Mucosa of gallbladder (tissue), 1 donor: ENCODE measurements around the gene JCAD. TPM values are rescaled to one million over a fixed set of nuclear protein-coding genes. Genes with fewer than 3 reads are reported as not detected.
"Not testable (repeated sequence)": the region's sequence is repeated elsewhere in the genome, so short reads cannot be mapped to it uniquely, and the experiment has no call there.

Experiments
- DNase-seq: peaks from one replicate; pipeline ENCODE4 v3.0.0-alpha.2; 2020; ENCODE audit warnings: low spot score
- total RNA-seq: library from RNA; stranded (reverse); gene quantifications from one replicate; pipeline ENCODE4 v1.2.1, GENCODE V29; 2021
- donor health status: DM: no; HTN: no; CAD: no.

The JCAD gene
- 25.8 TPM for total RNA-seq

DNA sequence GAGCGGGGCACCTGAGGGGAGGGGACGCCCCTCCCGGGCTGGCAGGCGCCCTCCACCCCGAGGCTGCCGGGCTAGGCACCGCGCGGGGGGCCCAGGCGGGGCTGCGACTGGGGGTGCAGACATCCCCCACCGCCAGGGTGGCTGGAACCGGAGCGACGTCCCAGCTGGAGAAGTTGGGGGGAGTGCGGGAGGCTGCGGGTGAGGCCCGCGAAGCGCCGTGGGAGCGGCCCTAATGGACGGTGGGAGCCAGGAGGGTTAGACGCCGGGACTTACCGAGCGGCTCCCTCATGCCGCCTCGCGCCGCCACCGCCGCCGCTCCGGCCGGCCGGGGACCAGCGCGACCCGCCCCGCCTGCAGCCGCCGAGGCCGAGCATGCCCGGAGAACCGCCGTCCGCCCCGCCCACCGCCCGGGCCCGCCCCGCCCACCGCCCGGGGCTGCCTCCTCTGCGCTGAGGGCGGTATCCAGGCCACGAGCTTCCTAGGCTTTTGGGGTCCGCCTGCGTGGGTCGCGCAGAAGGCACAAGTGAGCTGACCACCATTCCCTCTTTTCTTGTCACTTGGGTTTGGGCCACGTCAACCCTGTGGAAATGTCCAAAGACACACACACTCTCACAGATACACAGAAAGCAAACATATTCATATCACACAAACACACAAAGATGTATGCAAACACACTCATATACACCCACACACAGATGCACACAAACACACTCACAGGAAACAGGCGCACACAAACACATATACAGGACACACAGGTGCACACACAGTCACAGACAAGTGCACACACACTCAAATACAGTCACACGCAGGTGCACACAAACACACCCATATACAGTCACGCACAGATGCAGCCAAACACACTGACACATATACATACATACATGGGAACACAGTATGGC, at the start of gene JCAD:
TSS of gene JCAD (minus strand) at position 378 of the 899 bp plus-strand sequence. CDS start 11,774 bp downstream, outside the sequence.
- peak; percentile 71 for DNase-seq

DNA sequence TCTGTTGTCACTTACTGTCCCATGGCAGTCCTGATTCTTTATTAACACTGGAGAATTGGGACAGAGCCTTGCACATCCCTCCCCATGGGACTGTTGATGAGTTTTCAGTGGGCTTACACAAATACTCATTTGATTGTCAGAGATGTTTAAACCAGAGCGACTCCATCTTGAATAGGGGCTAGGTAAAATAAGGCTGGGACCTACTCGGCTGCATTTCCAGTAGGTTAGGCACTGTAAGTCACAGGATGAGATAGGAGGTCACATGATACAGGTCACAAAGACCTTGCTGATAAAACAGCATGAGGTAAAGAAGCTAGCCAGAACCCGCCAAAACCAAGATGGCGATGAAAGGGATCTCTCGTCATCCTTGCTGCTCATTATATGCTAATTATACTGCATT, 47.6 kb upstream of the JCAD start:
- no peak for DNase-seq

DNA sequence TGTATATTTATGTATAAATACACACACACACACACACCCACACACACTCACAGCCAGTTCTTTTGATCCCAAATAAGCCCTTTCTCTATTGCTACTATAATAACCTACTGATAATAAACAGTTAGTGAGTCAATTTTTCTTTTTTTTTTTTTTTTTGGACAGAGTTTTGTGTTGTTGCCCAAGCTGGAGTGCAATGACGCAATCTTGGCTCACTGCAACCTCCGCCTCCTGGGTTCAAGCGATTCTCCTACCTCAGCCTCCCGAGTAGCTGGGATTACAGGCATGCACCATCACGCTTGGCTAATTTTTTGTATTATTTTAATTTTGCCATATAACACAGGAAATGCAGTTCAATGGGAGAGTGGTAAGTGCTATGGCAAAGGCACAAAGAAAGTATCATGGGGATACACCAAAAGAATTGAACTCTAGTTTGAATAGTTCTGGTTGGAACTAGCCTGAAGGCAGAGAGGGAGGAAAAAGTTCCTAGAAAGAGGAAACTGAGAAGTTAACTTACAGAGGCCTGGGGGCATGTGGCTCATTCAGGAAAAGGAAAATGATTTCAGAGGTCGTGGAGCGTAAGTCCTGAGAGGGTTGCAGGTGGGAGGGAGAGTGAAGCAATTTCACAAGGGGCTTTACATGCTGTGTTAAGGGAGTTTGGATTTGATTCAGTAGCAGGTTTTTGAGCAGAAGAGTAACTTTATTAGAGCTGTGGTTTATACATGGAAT, 44.4 kb upstream of the JCAD start:
- no peak for DNase-seq

- not testable (repeated sequence) for DNase-seq
Measured at GRCh38 chr10:30099706-30100105, 40.3 kb upstream of the JCAD start.

DNA sequence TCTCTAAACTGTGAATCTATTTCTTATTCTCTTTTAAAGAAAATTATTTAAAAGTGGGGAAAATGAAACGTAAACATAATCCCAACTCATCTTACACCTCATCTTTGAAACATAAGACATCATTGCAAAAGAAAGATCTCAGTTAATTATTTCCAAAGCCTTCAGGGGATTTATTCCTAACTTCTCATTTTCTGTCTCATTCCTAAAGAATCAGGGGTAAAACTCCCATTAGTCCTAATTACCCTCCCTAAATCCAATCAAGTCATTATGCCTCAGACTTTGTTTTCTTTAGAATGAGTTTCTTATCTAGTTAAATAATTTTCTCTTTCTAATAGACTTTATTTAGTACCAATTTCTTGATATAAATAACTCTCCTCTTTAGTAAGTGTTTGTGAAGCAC, 39.7 kb upstream of the JCAD start:
- DNase-seq: no peak

DNA sequence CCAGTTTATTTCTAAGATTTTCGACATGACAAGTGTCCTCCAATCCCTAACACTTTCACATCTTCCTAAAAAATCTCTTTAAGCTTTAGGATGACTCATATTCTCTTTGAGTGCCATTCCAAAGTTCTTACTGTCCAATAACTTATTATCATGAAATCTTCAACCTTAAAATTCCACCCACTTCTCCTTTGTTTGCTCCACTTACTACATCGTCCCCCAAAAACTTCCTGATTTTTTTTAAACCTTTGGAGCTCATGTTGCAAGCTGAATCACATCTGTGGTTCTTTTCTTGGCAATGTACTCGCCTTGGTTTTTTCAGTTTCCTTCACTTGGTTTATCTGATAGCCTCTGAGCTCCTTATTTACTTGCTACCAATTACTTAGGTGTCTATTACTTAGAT, 39.2 kb upstream of the JCAD start:
- DNase-seq: no peak

- no peak for DNase-seq
Measured at GRCh38 chr10:30096564-30096963, 37.2 kb upstream of the JCAD start.

GRCh38 chr10:30095631-30096422, 36.4 kb upstream of the JCAD start:
- DNase-seq: no peak

- DNase-seq: no peak
Measured at GRCh38 chr10:30094601-30095000, 35.2 kb upstream of the JCAD start.

DNA sequence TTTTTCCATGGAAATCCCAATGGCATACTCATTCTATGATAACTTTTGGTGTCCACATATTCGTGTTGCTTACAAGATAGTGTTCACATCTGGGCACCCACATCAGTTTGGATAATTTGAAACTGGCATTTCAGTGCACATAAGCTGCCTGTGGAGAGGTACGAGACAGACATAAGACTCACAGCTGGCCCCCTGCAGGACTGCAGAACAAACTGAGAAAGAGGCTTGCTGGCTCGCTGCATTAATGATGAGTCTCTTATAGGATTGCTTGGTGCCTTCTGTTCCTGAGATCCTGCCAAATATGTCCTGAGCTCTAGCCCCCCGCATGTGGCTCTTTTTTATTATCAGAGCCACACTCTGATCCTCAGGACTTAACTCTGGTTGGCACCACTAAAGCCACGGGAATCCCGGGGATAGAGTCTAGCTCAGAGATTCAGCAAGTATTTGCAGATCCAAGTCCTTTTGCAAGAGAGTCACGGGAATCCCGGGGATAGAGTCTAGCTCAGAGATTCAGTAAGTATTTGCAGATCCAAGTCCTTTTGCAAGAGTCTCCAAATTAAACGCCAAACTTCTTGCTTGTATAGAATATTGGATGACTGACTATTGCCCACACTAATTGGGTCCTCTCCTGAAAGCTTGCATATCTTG, 34.0 kb upstream of the JCAD start:
- DNase-seq: no peak

DNA sequence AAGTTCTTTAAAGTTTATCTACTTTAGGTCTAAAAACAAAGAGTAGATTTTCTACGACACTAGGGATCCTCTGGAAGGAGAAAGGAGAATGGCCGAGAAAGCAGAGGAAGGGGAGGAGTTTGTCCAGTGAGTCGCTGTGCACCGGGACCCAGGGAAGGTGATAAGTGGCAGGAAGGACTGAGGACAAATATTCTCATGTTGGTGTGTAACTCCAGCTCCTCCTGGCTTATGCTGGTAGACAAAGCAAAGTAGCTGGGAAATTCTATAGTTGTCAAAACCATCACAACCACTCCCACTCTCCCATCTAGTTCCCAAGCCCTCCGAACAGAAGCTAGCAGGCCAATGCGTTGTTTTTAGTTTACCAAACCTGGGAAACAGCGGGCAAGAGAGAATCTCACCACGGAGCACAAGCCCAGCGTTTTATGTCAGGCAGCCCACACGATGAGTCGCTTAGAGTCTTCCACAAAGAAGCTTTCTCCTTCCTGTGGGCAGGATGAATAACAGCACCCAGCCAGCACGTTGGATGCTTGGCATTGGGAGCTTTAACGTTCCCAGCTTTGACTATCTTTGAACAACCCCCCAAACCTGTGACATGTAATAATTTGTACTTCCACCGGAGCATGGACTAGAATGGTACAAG, 32.9 kb upstream of the JCAD start:
- DNase-seq: no peak

DNA sequence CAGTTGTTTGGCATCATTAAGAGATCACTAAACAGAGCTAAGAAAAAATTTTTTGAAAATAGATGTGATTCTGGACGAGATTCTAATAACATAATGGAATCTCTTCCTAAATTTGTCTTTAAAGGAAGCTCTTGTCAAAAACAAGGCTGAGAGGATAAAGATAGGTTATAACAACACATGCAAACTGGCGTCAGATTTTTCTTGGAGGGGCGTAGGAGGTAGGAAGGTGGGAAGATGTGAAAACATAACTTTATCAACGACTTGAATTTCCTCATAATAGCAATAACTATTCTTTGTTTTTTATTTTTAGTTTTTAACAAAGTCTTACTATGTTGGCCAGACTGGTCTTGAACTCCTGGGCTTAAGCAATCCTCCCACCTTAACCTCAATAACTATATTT, 31.8 kb upstream of the JCAD start:
- no peak for DNase-seq

- no peak for DNase-seq
Measured at GRCh38 chr10:30088178-30088577, 28.8 kb upstream of the JCAD start.

DNA sequence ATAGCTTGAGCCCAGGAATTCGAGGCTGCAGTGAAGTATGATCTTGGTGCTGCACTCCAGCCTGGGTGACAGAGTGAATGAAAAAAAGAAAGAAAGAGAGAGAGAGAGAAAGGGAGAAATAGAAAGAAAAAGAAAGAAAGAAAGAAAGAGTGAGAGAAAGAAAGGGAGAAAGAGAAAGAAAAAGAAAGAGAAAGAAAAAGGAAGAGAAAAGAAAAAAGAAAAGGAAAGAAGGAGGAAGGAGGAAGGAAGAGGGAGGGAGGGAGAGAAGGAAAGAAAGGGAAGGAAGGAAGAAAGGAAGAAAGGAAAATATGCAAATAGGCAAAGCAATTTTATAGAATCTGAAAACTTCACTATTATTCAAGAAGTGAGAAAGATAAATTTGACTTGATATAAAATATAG, 24.5 kb upstream of the JCAD start:
- DNase-seq: no peak

DNA sequence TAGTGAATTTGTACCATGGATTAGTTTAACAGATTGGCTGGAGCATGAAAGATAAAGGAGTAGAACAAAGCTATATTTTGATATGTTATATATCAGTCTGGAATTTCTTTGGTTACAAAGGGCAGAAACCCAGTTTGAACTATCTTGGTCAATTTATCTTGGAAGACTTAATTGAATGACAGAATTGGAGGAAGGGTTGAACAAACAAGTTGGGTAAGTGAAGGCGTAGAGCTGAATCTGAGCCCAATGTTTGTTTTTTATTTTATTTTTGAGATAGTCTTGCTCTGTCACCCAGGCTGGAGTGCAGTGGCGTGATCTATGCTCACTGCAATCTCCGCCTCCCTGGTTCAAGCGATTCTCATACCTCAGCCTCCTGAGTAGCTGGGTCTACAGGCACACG, 21.8 kb upstream of the JCAD start:
- no peak for DNase-seq

DNA sequence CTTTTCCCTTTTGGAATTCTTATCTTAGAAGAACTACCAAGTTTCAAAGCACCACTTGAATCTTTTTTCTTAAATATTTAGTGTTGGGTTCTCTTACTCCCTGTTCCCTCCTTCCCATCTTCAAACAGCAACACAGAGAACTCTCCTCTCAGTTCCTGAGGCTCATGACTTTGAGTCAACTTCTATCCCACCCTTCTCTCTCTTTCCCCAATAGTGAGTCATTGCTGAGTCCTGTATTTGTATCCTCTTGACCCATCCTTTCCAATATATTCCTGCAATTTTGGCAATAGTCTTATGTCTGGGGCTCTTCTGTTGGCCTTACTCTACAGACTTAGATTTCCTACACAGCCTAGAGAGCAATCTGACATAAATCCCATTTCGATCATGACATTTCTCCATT, 20.8 kb upstream of the JCAD start:
- no peak for DNase-seq

DNA sequence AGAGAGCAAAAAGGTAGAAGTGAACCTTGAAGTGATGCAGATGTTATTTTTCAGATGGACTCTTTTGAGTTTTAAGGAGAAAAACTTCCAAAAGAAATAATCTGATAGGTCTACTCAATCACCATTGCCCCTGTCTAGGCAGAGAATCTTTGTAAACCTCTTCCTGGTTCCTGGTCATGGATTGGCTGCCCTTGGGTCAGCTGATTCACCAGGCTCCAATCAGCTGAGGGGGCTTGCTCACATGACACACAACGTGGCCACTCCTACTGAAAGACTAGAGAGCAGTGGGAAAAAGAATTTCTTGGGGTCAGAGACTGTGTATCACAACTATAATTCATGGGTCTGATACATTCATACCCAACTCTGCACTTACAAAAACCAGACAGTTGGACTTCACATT, 20.0 kb upstream of the JCAD start:
- DNase-seq: no peak

GRCh38 chr10:30075481-30075880, 16.1 kb upstream of the JCAD start:
- no peak for DNase-seq

- DNase-seq: no peak
Measured at GRCh38 chr10:30074933-30075332, 15.5 kb upstream of the JCAD start.

- DNase-seq: no peak
Measured at GRCh38 chr10:30074090-30074489, 14.7 kb upstream of the JCAD start.

- DNase-seq: no peak
Measured at GRCh38 chr10:30073767-30074060, 14.3 kb upstream of the JCAD start.
